PC-9 (cell line): ENCODE results near the gene EPB41L3. TPM values are rescaled to one million over a fixed set of nuclear protein-coding genes. Genes with fewer than 3 reads are reported as not detected.

Source experiments
- BruUV-seq: library from RNA; stranded (reverse); fragments of 400-500 nt; replicated peaks from 2 replicates; lab custom pipeline; 2021; lab: Mats Ljungman, UMichigan
- CTCF ChIA-PET: fragments of 300-600 bp; sonication (Branson Sonifier 250); formaldehyde crosslinking; loops from one replicate; lab custom pipeline; 2022; ENCODE audit warnings: antibody characterized with exemption; lab: Charles Lee
- POLR2A ChIA-PET: fragments of 300-600 bp; sonication (Branson Sonifier 250); formaldehyde crosslinking; loops from one replicate; lab custom pipeline; 2022; ENCODE audit warnings: antibody characterized with exemption; ENCODE audit not compliant: unreplicated experiment; lab: Charles Lee
- DNase-seq, 2 experiments: peaks; one replicate each; pipeline versions ENCODE4 v3.0.0 to v3.0.0-alpha.2; 2015 to 2022; ENCODE audit warnings: mixed read lengths in 1 of 2
- H2AFZ ChIP-seq: fragments of 200-600 bp; sonication (generic); 2 replicates; pipeline ENCODE4 v1.8.1; 2017; ENCODE audit warnings: antibody characterized with exemption
- H3F3A ChIP-seq: fragments of 200-600 bp; sonication (generic); 2 replicates; pipeline ENCODE4 v1.8.1; 2017; ENCODE audit warnings: antibody characterized with exemption, mild to moderate bottlenecking, low read depth; ENCODE audit not compliant: insufficient read depth
- H3K27ac ChIP-seq: fragments of 200-600 bp; sonication (generic); 2 replicates; pipeline ENCODE4 v1.6.1; 2016; ENCODE audit warnings: mixed run types
- H3K27me3 ChIP-seq: fragments of 200-600 bp; sonication (generic); 2 replicates; pipeline ENCODE4 v1.6.1; 2016; ENCODE audit warnings: low read depth, mixed run types; ENCODE audit not compliant: insufficient read depth
- H3K36me3 ChIP-seq: fragments of 200-600 bp; sonication (generic); 2 replicates; pipeline ENCODE4 v1.6.1; 2016; ENCODE audit warnings: low read depth, mixed run types
- H3K4me1 ChIP-seq: fragments of 200-600 bp; sonication (generic); replicated peaks from 2 replicates; pipeline ENCODE4 v1.6.1; 2016; ENCODE audit warnings: mixed run types; ENCODE audit not compliant: insufficient read depth
- H3K4me2 ChIP-seq: fragments of 200-600 bp; sonication (generic); 2 replicates; pipeline ENCODE4 v1.6.1; 2017; ENCODE audit warnings: mixed run types
- H3K4me3 ChIP-seq: fragments of 200-600 bp; sonication (generic); 2 replicates; pipeline ENCODE4 v1.6.1; 2016; ENCODE audit warnings: mixed run types
- H3K79me2 ChIP-seq: fragments of 200-600 bp; sonication (generic); 2 replicates; pipeline ENCODE4 v1.6.1; 2017; ENCODE audit warnings: low read depth, mixed run types
- H3K9me2 ChIP-seq: fragments of 200-600 bp; sonication (generic); 2 replicates; pipeline ENCODE4 v1.8.1; 2017; ENCODE audit warnings: mild to moderate bottlenecking; ENCODE audit not compliant: insufficient read depth
- H3K9me3 ChIP-seq: fragments of 200-600 bp; sonication (generic); 2 replicates; pipeline ENCODE4 v1.8.1; 2016; ENCODE audit warnings: low read depth; ENCODE audit not compliant: insufficient read depth
- H4K20me1 ChIP-seq: fragments of 200-600 bp; sonication (generic); 2 replicates; pipeline ENCODE4 v1.8.1; 2017; ENCODE audit not compliant: insufficient read depth
- CTCF ChIP-seq: fragments of 200-600 bp; sonication (generic); conservative IDR thresholded peaks from 2 replicates; pipeline ENCODE4 v1.6.1; 2017; ENCODE audit warnings: mixed run types, antibody characterized with exemption, mild to moderate bottlenecking, moderate library complexity
- EZH2 ChIP-seq: fragments of 200-600 bp; sonication (generic); IDR thresholded peaks from 2 replicates; pipeline ENCODE4 v1.8.0; 2017; ENCODE audit warnings: antibody characterized with exemption, low read depth
- intact Hi-C: fragments of 100-400 bp; cut with micrococcal nuclease; formaldehyde crosslinking; loops from one replicate; pipeline ENCODE4 v1.10.0; 2022; ENCODE audit not compliant: unreplicated experiment
- total RNA-seq: library from RNA; stranded (reverse); gene quantifications from 2 replicates; pipeline ENCODE4 v1.2.3, GENCODE V29; 2021

The EPB41L3 gene
- total RNA-seq, 1 experiment from 2014 or later: not detected

- Histone ChIP-seq H3K27me3 (no peaks in the 10 kb centered on the region), H3K4me3 (no peak overlapping the region), H2AFZ (no peak overlapping the region), H3F3A (no peaks in the 10 kb centered on the region), H3K4me2 (no peak overlapping the region), H3K27ac (no peak overlapping the region), H3K9me3 (no peaks in the 10 kb centered on the region), H4K20me1 (no peaks in the 10 kb centered on the region), H3K79me2 (no peaks in the 10 kb centered on the region), H3K9me2 (no peaks in the 10 kb centered on the region), H3K4me1 (no peaks in the 10 kb centered on the region), H3K36me3 (no peaks in the 10 kb centered on the region)
- DNase-seq: no peak
- ChIA-PET POLR2A (no interaction called here), CTCF (no interaction called here)
- intact Hi-C loops: no loop called here
- TF ChIP-seq EZH2 (no peak), CTCF (no peak)
- no TSS peak for BruUV-seq
Observed at GRCh38 chr18:5584746-5585417, 41.1 kb upstream of the EPB41L3 start.

- DNase-seq: no peak
Observed at GRCh38 chr18:5582849-5583681, 39.3 kb upstream of the EPB41L3 start.

GRCh38 chr18:5582076-5582475 is 38.3 kb upstream of the EPB41L3 start:
- no peak overlapping the region for H2AFZ ChIP-seq
- no peak for TF ChIP-seq EZH2
- TF ChIP-seq CTCF: no peak
- intact Hi-C loops: no loop called here
- ChIA-PET CTCF (no interaction called here), POLR2A (no interaction called here)
- no peak overlapping the region for H3K27ac ChIP-seq
- no TSS peak for BruUV-seq
- H3F3A ChIP-seq: no peaks in the 10 kb centered on the region
- H3K27me3 ChIP-seq: no peaks in the 10 kb centered on the region
- H3K36me3 ChIP-seq: no peaks in the 10 kb centered on the region
- no peaks in the 10 kb centered on the region for H3K9me3 ChIP-seq
- no peaks in the 10 kb centered on the region for H3K9me2 ChIP-seq
- no peak overlapping the region for H3K4me2 ChIP-seq
- H4K20me1 ChIP-seq: no peaks in the 10 kb centered on the region
- no peaks in the 10 kb centered on the region for H3K79me2 ChIP-seq
- H3K4me3 ChIP-seq: no peak overlapping the region
- no peak for DNase-seq
- H3K4me1 ChIP-seq: no peaks in the 10 kb centered on the region

More at GRCh38 chr18:5582849-5583681, 39.3 kb upstream of the EPB41L3 start:
- no peaks in the 10 kb centered on the region for H3K9me3 ChIP-seq
- POLR2A ChIA-PET: no interaction called here
- H3K4me3 ChIP-seq: no peak overlapping the region
- no TSS peak for BruUV-seq
- no peaks in the 10 kb centered on the region for H3K79me2 ChIP-seq
- CTCF ChIA-PET: no interaction called here
- no peaks in the 10 kb centered on the region for H3K27me3 ChIP-seq
- no peak overlapping the region for H2AFZ ChIP-seq
- H3K36me3 ChIP-seq: no peaks in the 10 kb centered on the region
- H4K20me1 ChIP-seq: no peaks in the 10 kb centered on the region
- H3K4me1 ChIP-seq: no peaks in the 10 kb centered on the region
- H3K27ac ChIP-seq: no peak overlapping the region
- H3F3A ChIP-seq: no peaks in the 10 kb centered on the region
- TF ChIP-seq EZH2 (no peak), CTCF (no peak)
- intact Hi-C loops: no loop called here
- no peaks in the 10 kb centered on the region for H3K9me2 ChIP-seq
- no peak overlapping the region for H3K4me2 ChIP-seq
